HG03521 (cell line): ENCODE results near the gene CCDC83.
"Not testable (repeated sequence)": the region's sequence is repeated elsewhere in the genome, so short reads cannot be mapped to it uniquely, and the experiment has no call there.

ENCODE experiments used
- ATAC-seq: cut with Tn5 transposase; IDR thresholded peaks from one replicate; pipeline ENCODE4 v1.9.1; 2021; ENCODE audit warnings: mild to moderate bottlenecking, moderate library complexity; ENCODE audit not compliant: unreplicated experiment

The CCDC83 gene

GRCh38 chr11:85835263-85835662 lies 19.9 kb upstream of the CCDC83 start:
- no peak for ATAC-seq

DNA sequence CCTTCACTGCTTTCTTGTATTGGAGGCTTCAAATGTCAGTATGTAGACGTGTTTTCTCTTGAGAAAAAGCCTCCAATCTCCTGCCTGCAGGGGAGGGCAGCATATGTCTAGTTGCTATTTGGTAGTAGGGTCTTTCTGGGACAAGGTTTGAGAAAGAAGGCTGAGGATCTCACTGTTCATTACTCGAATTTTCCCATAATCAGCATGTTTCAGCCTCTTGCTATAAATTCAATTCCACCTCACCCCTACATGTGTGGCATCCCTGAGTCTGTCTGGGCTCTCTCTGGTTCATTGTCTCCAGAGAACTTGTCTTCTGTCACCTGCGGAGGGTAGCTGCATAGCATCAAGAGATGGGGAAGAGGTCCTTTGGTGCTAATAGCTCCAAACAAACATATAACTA lies 19.5 kb upstream of the CCDC83 start:
- no peak for ATAC-seq

DNA sequence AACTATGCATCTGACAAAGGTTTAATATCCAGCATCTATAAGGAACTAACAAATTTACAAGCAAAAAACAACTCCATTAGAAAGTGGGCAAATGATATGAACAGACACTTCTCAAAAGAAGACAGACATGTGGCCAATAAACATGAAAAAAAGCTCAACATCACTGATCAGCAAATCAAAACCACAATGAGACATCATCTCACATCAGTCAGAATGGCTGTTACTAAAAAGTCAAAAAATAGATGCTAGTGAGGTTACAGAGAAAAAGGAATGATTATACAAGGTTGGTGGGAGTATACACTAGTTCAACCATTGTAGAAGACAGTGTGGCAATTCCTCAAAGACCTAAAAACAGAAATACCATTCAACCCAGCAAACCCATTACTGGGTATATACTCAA lies 14.3 kb upstream of the CCDC83 start:
- ATAC-seq: not testable (repeated sequence)

- ATAC-seq: no peak
Measured at GRCh38 chr11:85843929-85844328, 11.3 kb upstream of the CCDC83 start.

DNA sequence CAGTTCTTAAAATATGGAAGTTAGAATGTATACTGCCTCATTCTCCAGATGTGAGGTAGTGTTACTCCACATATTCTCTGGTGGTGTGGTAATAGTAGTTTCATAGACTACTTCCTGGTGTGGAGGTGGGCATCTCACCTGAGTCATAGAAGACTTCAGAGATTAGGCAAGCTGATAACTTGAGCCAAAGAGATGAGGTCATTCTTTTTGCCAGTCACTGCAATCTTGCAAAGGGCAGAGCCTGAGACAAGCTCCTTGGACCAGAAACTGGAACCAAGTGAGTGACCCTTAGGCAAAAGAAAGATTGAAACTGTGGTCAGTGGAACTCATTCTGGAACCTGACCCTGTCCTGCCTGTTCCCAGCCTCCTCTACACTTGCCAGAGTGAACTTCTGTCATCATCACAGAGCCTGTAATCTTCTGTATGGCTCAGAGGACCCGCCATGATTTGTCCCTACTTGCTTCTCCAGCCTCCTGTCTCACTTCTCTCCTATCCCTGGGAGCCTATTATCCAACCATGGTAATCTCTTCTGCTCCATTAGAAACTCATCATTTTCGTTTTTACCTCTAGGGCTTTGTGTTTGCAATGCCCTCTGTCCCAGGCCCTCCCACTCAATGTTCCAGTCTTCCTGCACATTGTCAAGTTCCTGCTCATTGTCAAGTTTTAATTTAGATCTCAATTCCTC lies 10.6 kb upstream of the CCDC83 start:
- ATAC-seq: no peak

- no peak for ATAC-seq
Measured at GRCh38 chr11:85845124-85845631, 10.0 kb upstream of the CCDC83 start.

DNA sequence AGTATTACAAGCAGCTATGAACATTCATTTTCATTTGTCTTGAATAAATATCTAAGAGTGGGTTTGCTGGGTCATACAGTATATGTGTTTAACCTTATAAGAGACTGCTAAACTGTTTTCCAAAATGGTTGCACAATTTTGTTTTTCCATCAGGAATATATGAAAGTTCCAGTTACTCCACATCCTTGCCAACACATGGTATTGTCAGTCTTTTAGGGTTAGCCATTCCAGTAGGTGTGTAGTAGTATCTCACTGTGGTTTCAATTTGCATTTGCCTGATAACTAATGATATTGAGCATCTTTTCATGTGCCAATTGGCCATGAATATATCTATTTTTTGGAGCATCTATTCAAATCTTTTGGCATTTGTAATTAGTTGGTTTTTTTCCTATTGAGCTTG lies 7.7 kb upstream of the CCDC83 start:
- ATAC-seq: no peak

DNA sequence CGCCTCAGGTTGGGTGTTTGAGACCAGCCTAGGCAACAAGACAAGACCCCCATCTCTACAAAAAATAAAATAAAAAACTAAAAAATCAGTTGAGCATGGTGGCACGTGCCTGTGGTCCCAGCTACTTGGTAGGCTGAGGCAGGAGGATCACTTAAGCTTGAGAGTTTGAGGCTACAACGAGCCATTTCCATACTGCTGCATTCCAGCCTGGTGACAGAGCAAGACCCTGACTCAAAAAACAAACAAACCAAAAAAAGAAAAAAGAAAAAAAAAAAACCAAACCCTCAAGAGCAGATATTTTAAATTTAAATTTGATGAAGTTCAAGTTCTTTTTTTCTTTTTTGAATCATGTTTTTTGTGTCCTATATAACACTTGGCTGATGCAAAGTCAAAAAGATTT lies 7.2 kb upstream of the CCDC83 start:
- ATAC-seq: no peak

- no peak for ATAC-seq
Measured at GRCh38 chr11:85848556-85848955, 6.6 kb upstream of the CCDC83 start.

DNA sequence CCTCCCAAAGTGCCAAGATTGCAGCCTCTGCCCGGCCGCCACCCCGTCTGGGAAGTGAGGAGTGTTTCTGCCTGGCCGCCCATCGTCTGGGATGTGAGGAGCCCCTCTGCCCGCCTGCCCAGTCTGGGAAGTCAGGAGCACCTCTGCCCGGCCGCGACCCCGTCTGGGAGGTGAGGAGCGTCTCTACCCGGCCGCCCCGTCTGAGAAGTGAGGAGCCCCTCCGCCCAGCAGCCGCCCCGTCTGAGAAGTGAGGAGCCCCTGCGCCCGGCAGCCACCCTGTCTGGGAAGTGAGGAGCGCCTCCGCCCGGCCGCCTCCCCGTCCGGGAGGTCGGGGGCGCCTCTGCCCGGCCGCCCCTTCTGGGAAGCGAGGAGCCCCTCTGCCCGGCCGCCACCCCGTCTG lies 2.4 kb upstream of the CCDC83 start:
- not testable (repeated sequence) for ATAC-seq

- not testable (repeated sequence) for ATAC-seq
Measured at GRCh38 chr11:85853541-85853940, 1.6 kb upstream of the CCDC83 start.

GRCh38 chr11:85854212-85854556 lies 999 bp upstream of the CCDC83 start:
- ATAC-seq: no peak

GRCh38 chr11:85854557-85855340 lies 434 bp upstream of the CCDC83 start:
- peak; percentile 99 for ATAC-seq

GRCh38 chr11:85857098-85857497 lies 1.9 kb downstream of the CCDC83 start:
- no peak for ATAC-seq

- not testable (repeated sequence) for ATAC-seq
Measured at GRCh38 chr11:85859541-85859940, 4.4 kb downstream of the CCDC83 start.

GRCh38 chr11:85863855-85864254 lies 8.7 kb downstream of the CCDC83 start:
- no peak for ATAC-seq

GRCh38 chr11:85866137-85866827 lies 11.1 kb downstream of the CCDC83 start:
- no peak for ATAC-seq

DNA sequence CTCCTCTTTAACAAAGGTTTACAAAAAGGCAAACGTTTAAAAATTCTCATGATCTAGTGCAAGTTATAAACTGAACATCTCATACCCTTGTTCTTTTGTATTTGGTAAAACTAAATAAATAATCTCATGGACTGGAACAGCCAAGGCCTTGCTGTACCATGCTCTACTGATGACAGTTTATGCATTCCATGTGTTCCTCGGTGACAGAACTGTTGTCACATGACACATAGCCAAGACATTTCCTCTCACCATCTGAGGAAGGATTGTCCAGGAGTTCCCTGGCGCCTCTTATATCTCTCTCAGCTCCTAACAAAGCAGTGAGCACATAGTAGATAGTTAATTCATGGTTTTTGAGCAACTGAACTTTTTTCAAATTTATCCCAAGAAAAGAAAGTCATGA lies 12.6 kb downstream of the CCDC83 start:
- no peak for ATAC-seq

GRCh38 chr11:85869781-85870180 lies 14.6 kb downstream of the CCDC83 start:
- no peak for ATAC-seq

DNA sequence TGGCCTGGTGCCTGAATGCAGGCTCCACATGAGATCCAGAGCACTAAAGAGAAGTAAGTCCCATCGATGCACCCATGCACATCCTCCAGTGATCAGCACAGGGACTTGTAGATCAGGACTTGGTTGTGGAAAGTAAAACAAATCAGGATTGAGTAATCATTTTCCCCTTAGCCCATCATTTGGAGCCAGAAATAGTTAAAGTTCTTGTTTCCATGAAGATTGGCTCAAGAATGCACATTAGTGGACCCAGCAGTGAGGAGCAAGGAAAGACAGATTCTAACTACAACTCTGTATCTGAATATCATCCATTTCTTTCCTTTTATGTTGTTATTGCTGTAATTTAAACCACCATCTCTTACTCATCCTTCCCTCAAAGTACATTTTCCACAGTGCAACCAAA lies 19.1 kb downstream of the CCDC83 start:
- no peak for ATAC-seq

GRCh38 chr11:85875505-85875904 lies 20.3 kb downstream of the CCDC83 start:
- no peak for ATAC-seq

DNA sequence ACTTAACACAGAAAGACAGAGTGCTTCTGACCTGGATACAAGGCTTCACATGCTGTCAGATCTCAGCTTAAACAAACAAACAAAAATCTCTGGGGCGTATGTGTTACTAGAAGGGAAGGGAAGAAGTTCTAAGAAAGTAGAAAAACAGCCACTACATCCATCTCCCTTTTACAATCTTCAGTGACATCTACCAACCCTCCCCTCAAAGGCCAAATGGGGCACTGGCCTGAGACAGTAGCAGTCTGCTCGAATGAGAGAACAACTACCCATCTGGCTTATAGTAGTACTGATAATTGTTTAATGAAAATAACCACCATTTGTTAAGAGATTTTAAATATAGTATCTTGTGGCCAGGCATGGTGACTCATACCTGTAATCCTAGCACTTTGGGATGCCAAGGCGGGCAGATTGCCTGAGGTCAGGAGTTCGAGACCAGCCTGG lies 29.4 kb downstream of the CCDC83 start:
- ATAC-seq: no peak
